Right lobe of liver (tissue), 6 donors: ENCODE measurements around the gene BFSP1. TPM values are rescaled to one million over a fixed set of nuclear protein-coding genes. Genes with fewer than 3 reads are reported as not detected.

Experiments used
- ATAC-seq, 4 donors: fragments of 200-7000 bp; cut with Tn5 transposase; one replicate each; pipeline ENCODE4 v1.9.1; 2020; ENCODE audit warnings: mild to moderate bottlenecking in 4 of 4, moderate library complexity in 4 of 4
- DNase-seq, 3 donors: peaks; one replicate each; pipeline ENCODE4 v3.0.0-alpha.2; 2020
- H3K27ac ChIP-seq, 3 donors: fragments of 200-600 bp; one replicate each; pipeline ENCODE4 v1.8.0; 2022
- H3K27me3 ChIP-seq, 2 donors: fragments of 200-600 bp; one replicate each; pipeline ENCODE4 v1.8.0; 2022
- H3K36me3 ChIP-seq, 4 donors: fragments of 200-600 bp; sonication (generic) in 1 of 4; one replicate each; pipeline versions ENCODE4 v1.5.1 to v1.8.0; 2017 to 2022; ENCODE audit warnings: control low read depth in 1 of 4
- H3K4me1 ChIP-seq, 4 donors: fragments of 200-600 bp; sonication (generic) in 1 of 4; one replicate each; pipeline versions ENCODE4 v1.5.1 to v1.8.0; 2017 to 2022; ENCODE audit warnings: control low read depth in 1 of 4
- H3K4me3 ChIP-seq, 3 donors: fragments of 200-600 bp; one replicate each; pipeline ENCODE4 v1.8.0; 2022
- H3K9me3 ChIP-seq, 4 donors: fragments of 200-600 bp; sonication (generic) in 1 of 4; one replicate each; pipeline versions ENCODE4 v1.5.1 to v1.8.0; 2017 to 2022; ENCODE audit warnings: control low read depth in 1 of 4
- CTCF ChIP-seq, 4 donors: fragments of 200-600 bp in 3 of 4; fragments of 450-650 bp in 1 of 4; IDR thresholded peaks; one replicate each; pipeline versions ENCODE4 v1.5.1 to v1.8.0; 2016 to 2022; ENCODE audit warnings: antibody characterized with exemption in 4 of 4, mild to moderate bottlenecking in 2 of 4
- POLR2A ChIP-seq: fragments of 450-650 bp; IDR thresholded peaks from one replicate; pipeline ENCODE4 v1.6.1; 2017; ENCODE audit warnings: antibody characterized with exemption, mild to moderate bottlenecking
- WGBS: methylation state at CpG from one replicate; pipeline ENCODE4 v1.1.6; 2018; ENCODE audit warnings: low coverage, low lambda C conversion rate; ENCODE audit not compliant: insufficient coverage; ENCODE audit errors: missing lambda C conversion rate; 5-methylcytosine and 5-hydroxymethylcytosine counted together
- intact Hi-C, 2 donors: fragments of 100-400 bp; cut with DNase I; formaldehyde crosslinking; loops; one replicate each; pipeline versions ENCODE4 v1.11.2 to v1.14.1; 2022
- total RNA-seq, 6 experiments: library from RNA; depleted of rRNA in 2 of 6; stranded (reverse); fragments of >200 nt in 2 of 6; fragmentation: NEBNext Ultra II Directional in 3 of 6; extraction: Animal tissue kit (Norgen Biotek cat#: 25700) in 3 of 6; gene quantifications; one replicate each; pipeline versions ENCODE4 v1.1.0 to v1.2.4, GENCODE V29; 2016 to 2023
- donor health status: DM: no; HTN: yes; CAD: no.
- donor health status: DM: no; HTN: no; CAD: no.
- donor health status: DM: no; HTN: no; CAD: no.
- donor health status: DM: no; HTN: yes; CAD: no.
- donor health status: DM: no; HTN: yes; CAD: no.

BFSP1 gene
- total RNA-seq, 6 experiments from 2014 or later, result 0.16 to 0.68 (median 0.25) TPM

GRCh38 chr20:17490501-17490900 is 40.7 kb downstream of the BFSP1 start:
- no peaks in the 10 kb centered on the region for H3K36me3 ChIP-seq
- H3K27ac ChIP-seq, result no peak overlapping the region
- ATAC-seq (no peak), DNase-seq (peak in 1 of 3 donors; percentile 15)
- TF ChIP-seq CTCF (IDR thresholded peaks at IDR 0.05) (no peak), POLR2A (no peak)
- intact Hi-C loops, result no loop called here
- no peak overlapping the region for H3K4me3 ChIP-seq
- H3K27me3 ChIP-seq, result no peaks in the 10 kb centered on the region
- H3K4me1 ChIP-seq, result no peaks in the 10 kb centered on the region
- 87% methylated on average over 6 of the region's 7 CpGs for WGBS
- H3K9me3 ChIP-seq, result no peaks in the 10 kb centered on the region

- Histone ChIP-seq H3K27ac (no peak overlapping the region), H3K9me3 (no peaks in the 10 kb centered on the region), H3K36me3 (no peaks in the 10 kb centered on the region), H3K27me3 (no peaks in the 10 kb centered on the region), H3K4me1 (no peaks in the 10 kb centered on the region), H3K4me3 (no peak overlapping the region)
- intact Hi-C loops, result no loop called here
- no peak for TF ChIP-seq POLR2A
- TF ChIP-seq CTCF (IDR thresholded peaks at IDR 0.05), result no peak
- ATAC-seq (no peak), DNase-seq (peak in 1 of 3 donors; percentile 7)
- WGBS, result 67% methylated on average over 3 of the region's 9 CpGs
These were observed 42.1 kb downstream of the BFSP1 start for GRCh38 chr20:17488916-17489600.

GRCh38 chr20:17485017-17485416 is 46.2 kb downstream of the BFSP1 start:
- no peak for TF ChIP-seq POLR2A
- Histone ChIP-seq H3K36me3 (no peaks in the 10 kb centered on the region), H3K4me3 (no peak overlapping the region), H3K27ac (no peak overlapping the region), H3K4me1 (no peaks in the 10 kb centered on the region), H3K27me3 (no peaks in the 10 kb centered on the region), H3K9me3 (no peaks in the 10 kb centered on the region)
- no CpG with 5 or more reads among the region's 2 CpGs for WGBS
- ATAC-seq (no peak), DNase-seq (no peak)
- intact Hi-C loops, result no loop called here

GRCh38 chr20:17482536-17482935 is 48.6 kb downstream of the BFSP1 start:
- intact Hi-C loops, result no loop called here
- H3K4me1 ChIP-seq, result no peaks in the 10 kb centered on the region
- H3K9me3 ChIP-seq, result no peaks in the 10 kb centered on the region
- WGBS, result 80% methylated on average over 3 of the region's 5 CpGs
- H3K27me3 ChIP-seq, result no peaks in the 10 kb centered on the region
- DNase-seq, result no peak
- H3K36me3 ChIP-seq, result no peaks in the 10 kb centered on the region
- ATAC-seq, result no peak
- no peak overlapping the region for H3K4me3 ChIP-seq
- no peak for TF ChIP-seq POLR2A
- TF ChIP-seq CTCF (IDR thresholded peaks at IDR 0.05), result no peak
- no peak overlapping the region for H3K27ac ChIP-seq

- no peaks in the 10 kb centered on the region for H3K9me3 ChIP-seq
- DNase-seq (no peak), ATAC-seq (no peak)
- no peak overlapping the region for H3K4me3 ChIP-seq
- H3K4me1 ChIP-seq, result no peaks in the 10 kb centered on the region
- no peak overlapping the region for H3K27ac ChIP-seq
- intact Hi-C loops, result no loop called here
- 82% methylated on average over 5 of the region's 16 CpGs for WGBS
- no peaks in the 10 kb centered on the region for H3K27me3 ChIP-seq
- H3K36me3 ChIP-seq, result no peaks in the 10 kb centered on the region
- TF ChIP-seq CTCF (IDR thresholded peaks at IDR 0.05) (no peak), POLR2A (no peak)
These were observed 49.5 kb downstream of the BFSP1 start for GRCh38 chr20:17481661-17482060.
